GM19468 (cell line): ENCODE measurements around the gene ARFGEF2.

Experiments
- ATAC-seq: cut with Tn5 transposase; IDR thresholded peaks from one replicate; pipeline ENCODE4 v1.9.1; 2021; ENCODE audit warnings: mild to moderate bottlenecking, moderate library complexity, moderate number of reproducible peaks; ENCODE audit not compliant: unreplicated experiment; ENCODE audit errors: extremely low read depth

Gene ARFGEF2

DNA sequence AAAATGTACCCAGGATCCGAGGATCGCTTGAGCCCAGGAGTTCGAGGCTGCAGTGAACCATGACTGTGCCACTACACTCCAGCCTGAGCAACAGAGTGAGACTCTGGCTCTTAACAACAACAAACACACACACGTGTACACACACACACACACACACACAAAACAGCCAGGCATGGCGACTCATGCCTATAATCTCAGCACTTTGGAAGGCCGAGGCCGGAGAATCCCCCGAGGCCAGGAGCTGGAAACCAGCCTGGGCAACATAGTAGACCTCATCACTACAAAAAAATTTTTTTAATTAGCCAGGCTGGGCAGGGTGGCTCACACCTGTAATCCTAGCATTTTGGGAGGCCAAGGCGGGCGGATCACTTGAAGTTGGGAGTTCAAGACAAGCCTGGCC lies 23.3 kb upstream of the ARFGEF2 start:
- no peak for ATAC-seq

DNA sequence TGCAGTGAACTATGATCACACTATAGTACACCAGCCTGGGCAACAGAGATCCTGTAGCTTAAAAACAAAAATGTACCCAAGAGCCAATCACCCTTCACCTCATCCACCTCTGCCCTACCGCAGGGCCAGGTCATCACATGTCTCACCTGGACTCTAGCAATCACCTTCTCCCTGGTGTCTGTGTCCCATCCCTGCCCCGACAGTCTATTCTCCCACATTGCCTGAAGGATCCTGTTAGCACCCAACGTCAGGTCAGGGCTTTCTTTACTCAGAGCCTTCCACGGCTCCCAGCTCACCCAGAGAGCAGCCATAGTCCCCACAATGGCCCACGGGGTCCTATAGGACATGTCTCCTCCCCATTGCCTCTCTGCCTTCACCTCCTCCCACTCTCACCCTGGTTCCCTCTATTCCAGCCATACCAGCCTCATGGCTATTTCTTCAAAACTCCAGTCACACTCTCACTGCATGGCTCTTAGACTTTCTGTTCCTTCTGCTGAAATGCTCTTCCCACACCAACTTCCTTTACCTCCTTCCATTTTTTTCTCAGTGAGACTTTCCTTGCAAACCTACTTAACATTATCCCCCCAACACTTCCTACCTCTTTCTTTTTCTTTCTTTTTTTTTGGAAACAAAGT lies 22.5 kb upstream of the ARFGEF2 start:
- no peak for ATAC-seq

DNA sequence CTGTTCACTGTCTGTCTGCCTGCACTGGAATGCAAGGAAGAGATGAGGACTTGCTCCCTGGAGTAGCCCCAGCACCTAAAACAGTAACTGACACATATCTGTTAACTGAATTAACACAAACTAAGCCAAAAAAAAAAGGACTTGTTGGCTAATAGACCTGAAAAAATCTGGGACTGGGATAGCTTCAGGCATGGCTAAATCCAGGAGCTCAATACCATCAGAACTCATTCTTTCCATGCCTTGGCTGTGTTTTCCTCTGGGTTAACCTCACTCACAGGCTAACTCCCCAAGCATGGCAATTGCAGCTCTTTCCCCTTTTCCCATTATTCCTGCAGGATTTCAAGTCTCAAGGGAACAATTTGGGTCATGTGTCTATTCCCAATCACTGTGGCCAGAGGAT lies 21.6 kb upstream of the ARFGEF2 start:
- ATAC-seq: no peak

DNA sequence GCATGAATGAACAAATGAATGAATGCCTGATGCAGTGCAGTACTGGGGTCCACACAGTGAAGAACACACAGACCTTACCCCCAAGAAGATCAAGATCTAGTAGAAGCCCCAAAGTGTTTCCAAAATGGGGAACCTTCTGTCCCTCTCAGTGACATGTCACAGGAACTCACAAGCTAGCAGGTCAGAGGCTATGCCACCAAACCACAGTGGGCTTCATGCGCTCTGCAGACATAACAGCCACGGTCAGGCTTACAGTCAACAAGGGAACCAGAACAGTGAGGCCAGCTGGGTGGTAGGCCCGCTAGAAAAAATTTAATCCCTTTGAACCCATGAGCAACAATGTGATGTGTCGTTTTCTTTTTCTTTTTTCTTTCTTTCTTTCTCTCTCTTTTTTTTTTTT lies 20.2 kb upstream of the ARFGEF2 start:
- no peak for ATAC-seq

DNA sequence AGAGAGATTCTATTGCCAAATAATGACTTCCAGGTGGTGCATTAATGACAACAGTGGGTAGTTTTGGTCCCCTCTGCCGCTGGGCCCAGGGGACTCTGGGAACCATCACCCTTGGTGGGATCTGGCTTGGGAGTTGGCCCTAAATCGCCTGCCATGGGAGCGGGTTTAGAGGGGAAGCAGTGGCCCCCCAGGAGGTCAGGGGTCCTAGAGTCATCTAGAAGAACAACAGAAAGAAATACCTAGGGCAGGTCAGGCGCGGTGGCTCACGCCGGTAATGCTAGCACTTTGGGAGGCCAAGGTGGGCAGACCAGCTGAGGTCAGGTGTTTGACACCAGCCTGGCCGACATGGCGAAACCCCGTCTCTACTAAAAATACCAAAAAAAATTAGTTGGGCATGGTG lies 17.8 kb upstream of the ARFGEF2 start:
- no peak for ATAC-seq

DNA sequence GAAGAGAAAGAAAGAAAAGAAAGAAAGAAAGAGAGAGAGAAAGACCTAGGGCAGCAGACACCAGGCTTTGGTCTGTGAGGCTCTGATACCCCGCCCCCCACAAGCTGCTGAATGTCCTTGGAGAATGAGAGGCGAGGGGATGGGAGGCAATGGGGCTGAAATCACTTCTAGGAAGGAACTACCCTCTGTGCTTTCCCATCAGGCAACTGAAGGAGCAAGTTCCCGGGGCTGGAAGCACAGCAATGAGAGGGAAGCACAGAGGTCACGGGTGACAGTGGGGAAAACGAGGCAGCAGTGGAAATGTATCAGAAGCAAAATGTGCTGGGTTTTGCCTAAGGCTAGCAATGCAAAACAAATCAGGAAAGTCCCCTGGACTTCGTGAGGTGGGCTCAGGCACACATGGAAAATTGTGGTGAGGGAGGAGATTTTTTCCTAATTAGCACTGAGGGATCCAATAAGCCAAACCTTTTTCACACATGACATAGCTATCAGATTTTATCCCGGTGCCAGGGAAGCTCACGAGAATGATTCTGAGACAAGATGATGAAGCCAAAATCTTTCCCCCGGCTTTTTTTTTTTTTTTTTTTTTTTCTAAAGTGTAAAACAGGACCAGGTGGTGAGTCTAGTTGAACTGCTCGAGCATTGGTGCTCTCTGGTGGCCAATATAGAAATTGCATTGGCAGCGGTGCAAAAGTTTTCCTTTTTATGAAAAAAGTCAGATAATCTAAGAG lies 16.8 kb upstream of the ARFGEF2 start:
- ATAC-seq: no peak

DNA sequence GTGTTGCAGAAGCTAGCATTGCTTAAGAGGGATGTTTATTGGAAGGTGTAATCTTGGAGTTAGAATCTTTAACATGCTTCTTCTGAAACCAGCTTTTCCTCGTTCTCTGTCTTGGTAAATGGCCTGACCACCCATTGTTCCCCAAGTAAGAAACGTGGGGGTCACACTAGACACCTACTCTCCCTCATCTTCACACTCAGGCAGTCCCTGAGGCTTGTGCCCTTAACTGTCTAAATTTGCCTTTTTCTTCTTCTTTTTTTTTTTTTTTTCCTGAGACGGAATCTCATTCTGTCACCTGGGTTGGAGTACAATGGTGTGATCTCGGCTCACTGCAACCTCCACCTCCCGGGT lies 16.2 kb upstream of the ARFGEF2 start:
- ATAC-seq: no peak

DNA sequence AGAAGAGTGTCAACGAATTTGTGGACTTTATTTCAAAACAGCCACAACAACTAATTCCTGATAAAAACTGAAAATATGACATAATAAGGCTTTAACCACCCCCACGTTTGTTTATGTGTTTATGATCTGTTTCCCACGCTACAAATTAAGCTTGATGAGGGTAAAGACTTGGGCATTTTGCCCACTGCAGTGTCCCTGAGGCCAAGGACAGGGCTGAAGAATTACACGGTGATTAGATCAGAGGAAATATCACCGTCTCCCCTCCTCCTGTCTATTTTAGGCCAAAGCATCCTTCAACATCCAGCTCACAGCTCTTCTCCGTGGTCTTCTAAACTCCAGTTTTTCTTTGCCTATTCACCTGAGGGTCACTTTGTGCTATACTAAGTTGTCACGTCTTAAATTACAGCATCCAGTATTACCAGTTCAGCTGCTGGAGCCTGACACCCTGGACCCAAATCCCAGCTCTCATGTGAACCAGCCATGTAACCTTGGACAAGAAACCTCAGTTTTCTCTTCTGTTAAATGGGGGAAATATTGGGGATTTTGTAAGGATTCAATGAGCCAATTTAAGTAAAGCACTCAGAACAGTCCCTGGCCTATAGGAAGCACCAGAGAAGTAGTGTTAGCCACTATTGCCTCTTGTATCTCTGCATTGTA lies 15.2 kb upstream of the ARFGEF2 start:
- no peak for ATAC-seq

DNA sequence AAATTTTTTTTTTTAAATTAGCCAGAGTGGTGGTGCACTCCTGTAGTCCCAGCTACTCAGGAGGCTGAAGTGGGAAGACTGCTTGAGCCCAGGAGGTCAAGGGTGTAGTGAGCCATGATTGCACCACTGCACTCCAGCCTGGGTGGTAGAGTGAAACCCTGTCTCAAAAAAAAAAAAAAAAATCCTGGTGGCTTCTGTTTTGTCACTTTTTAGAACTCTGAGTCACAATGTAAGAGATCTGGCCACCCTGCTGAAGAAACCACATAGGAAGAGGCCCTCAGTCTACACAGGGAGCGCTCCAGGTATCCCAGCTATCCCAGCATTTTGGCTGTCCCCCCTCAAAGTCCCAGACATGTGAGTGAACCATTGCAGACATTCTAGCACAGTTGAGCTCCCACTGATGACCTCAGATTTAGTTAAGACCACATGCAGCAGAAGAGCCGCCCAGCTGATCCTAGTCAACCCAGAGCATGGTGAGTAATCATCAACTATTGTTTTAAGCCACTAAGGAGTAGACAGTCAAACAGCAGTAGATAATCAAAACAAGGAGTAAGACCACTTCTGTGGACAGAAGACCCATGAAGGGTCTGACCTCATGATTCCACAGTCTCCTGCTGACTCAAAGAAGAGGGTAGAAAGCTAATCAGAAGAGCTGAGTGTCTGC lies 12.7 kb upstream of the ARFGEF2 start:
- no peak for ATAC-seq

DNA sequence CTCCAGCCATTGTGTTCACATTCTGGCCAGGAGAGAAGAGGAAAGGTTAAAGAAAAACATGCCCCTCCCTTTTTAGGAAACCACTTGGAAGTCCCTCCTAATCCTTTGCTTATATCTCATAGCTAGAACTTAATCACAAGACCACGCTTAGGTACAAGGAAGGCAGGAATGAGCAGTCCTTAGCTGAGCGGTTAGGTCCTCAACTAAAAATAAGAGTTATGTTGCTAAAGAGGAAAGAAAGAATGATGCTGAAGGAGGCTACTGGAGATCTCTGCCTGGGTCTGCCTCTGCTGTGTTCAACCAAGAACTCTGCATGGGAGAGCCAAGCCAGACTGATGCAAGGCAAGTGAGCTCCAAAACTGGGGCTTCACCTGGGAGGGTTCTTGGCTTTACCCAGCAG lies 11.6 kb upstream of the ARFGEF2 start:
- no peak for ATAC-seq

DNA sequence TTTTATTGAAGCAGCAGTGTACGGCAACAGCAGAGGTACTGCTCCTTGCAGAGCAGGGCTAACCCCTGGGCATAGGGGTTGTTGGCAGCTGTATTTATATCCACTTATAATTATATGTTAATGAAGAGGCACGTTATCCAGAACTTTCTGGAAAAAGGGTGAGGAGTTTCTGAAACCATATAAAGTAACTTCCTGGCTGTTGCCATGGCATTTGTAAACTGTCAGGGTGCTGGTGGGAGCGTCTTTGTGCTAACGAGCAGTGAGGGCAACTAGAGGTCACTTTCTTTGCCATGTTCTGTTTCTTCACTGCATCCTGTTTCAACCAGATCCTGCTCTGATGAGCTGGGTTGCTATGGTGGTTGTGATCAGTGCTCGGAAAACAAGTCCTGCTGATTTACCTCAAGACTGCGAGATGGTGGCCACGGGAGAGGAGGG lies 11.1 kb upstream of the ARFGEF2 start:
- no peak for ATAC-seq

DNA sequence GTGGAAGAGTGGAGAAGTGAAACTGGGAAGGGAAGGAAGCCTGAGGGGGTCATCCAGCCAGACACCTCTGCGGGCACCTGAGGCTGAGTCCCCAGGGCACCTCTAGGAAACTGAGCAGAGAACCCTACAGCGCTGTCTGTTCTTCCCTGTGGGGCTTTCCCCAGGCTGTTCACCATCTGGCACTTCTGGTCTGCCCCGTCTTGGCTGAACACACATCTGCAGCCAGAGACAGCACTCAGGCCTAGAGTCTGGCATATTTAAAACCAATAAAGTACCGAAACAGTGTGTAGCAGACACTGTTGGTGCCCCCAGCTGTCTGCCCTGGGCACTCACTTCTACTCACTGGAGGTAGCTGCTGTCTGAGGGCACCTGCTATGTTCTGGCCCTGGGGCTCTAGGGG lies 9.4 kb upstream of the ARFGEF2 start:
- ATAC-seq: peak; percentile 88

DNA sequence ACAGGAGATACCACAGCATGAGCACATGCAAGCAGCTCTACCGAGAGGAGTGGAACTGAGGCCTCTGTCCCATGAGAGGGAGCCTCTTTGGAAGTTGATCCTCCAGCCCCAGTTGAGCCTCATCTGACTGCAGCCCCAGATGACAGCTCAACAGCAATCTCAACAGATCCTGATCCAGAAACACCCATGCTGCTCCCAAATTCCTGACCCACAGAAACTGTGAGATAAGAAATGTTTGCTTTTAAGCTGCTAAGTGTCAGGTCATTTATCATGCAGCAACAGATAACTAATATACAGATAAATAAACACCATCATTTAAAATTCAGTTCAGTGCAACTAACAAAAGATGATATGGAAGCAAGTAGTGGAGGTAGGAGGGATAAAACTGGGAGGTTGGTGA lies 4.8 kb upstream of the ARFGEF2 start:
- no peak for ATAC-seq

DNA sequence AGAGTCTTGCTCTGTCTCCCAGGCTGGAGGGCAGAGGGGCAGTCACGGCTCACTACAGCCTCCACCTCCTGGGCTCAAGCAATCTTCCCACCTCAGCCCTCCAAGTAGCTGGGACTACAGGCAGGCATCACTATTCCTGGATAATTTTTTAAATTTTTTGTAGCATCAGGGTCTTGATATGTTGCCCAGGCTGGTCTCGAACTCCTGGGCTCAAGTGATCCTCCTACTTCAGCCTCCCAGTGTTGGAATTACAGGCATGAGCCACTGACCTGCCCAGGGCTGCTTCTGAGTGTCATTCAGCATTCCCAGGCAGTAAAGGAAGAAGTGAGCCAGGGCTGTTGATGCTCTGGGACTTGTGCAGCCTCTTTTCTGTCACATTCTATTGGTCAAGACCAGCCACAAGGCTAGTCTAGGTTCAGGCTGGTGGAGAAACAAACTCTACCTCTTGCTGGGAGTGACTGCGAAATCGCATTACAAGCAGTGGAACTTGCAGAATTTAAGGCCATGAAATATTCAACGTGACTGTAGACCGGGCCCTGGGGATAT lies 2.1 kb upstream of the ARFGEF2 start:
- ATAC-seq: no peak

DNA sequence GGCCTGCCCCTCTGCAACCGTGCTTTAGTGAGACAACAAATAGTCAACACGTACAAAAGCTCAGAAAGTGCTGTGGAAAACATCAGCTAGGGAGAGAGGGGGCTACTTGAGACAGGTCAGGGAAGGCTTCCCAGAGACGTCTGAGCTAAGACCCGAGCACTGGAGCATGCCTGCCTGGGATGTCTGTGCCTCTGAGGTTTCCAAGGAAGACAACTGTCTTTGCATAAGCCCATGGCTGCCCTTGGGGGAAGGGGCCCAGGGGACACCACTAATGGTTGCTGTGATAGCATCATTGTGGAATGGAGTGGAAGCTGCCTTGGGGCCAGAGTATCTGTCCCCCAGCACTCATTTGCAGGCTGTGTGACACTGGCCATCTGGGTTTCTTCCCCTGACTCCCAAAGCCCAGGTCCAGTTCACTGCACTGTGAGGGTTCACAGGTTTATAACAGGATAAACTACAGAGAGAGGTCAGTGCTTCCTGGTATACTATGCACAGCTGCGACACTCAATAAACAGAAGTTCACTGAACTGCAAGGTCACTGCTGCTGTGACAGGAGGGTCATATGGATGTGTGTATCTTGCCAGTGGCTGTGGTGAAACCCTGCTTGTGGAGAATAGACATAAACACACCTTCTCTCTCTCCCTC lies 1.5 kb upstream of the ARFGEF2 start:
- no peak for ATAC-seq

DNA sequence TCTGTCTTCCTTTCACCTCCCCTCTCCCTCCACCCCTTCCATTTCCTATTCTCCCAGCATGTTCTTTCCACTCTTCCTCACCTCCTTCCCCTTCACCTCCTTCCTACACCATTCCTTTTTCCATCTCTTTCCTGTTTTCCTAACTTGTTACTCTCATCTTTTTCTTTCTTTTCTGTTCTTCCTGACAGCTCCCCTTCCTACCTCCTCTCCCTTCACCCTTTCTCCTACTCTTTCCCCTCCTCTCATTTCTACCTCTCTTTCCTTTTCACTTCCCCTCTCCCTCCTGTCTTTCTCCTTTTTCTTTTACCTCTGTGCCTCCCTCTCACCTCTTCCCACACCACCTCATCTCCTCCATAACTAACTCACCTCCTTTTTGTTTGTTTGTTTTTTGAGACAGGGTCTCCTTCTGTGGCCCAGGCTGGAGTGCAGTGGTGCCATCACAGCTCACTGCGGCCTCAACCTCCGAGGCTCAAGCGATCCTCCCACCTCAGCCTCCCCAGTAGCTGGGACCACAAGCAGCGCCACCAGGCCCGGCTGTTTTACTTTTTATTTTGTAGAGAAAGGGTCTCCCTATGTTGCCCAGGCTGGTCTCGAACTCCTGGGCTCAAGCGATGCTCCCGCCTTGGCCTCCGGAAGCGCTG lies 864 bp upstream of the ARFGEF2 start:
- ATAC-seq: no peak

DNA sequence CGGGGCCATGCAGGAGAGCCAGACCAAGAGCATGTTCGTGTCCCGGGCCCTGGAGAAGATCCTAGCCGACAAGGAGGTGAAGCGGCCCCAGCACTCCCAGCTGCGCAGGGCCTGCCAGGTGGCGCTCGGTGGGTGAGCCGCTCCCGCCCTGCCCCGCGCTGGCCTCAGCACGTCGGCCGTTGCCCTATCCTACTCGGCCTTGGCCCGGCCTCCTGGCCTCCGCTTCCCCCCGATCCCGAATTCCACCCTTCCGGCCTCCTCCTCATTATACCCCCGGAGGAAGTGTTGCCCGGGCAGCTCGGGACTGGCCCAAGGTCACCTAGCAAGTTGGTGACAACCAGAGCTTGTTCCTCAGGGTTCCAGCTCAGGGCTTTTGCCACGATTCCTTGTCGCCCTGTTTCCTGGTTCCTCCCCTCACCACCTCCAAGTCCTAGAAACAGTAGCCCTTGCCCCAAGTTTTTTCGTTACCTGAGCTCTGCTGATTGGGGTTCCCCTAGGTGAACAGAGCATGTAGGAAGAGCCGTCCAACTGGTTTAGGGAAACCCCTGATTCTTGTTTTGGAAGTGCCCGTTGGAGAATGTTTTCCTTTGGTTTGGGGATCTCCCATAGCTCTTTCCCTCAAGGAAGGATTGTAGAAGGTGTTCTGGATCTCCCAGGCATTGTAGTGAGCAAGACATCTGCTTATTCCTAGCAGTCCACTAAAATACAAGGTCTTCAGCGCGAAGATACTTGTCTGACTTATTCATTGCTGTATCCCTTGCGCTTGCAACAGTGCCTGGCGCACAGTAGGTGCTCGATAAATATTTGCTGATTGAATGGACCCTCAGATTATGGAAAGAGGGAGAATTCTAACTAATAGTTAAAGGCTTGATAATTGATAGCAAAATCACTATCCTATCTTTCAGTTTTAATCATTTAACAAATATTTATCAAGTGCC lies 641 bp downstream of the ARFGEF2 start:
- ATAC-seq: no peak

DNA sequence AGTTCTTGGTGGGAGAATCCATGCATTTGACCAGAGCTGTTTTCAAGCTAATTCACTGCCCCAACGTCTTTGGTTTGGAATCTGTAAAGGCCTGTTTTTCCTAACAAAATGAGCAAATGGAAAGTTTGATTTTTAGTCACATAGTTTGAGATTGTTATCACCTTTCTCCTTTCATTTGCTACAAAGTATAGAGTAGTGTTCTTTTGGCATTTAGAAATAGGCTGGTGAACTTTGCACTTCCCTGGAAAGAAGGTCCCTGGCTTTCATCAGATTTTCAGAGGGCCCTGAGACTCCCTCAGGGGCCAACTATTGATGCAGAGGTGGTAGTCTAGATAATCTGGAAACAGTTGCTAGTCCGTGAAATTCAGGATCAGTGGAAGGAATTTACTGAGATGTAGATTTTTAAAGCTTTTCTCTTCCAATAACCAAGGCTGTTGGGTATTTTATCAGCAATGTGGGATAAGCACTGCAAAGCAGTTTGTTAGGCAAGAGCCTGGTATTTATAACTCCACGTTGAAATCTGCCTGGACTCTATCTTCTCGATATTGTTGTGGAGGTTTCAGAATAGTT lies 1.7 kb downstream of the ARFGEF2 start:
- ATAC-seq: no peak

DNA sequence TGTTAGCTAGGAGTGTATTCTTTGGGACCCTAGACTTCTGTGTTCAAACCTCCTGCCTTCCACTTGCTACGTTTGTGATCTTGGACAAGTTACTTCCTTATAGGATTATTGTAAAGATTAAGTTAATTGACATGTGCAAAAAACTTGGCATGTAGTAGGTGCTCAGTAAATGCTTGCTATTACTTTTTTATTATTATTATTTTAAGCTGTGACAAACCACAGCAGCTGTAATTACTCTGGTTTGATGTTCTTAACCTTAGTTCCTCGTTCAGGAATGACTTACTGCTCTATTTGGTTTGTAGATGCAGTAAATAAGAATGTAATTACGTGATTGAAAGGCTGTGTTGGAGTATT lies 3.2 kb downstream of the ARFGEF2 start:
- ATAC-seq: no peak
